RWPE2 (cell line): ENCODE results near the gene ZNF738.
"Not testable (repeated sequence)": the region's sequence is repeated elsewhere in the genome, so short reads cannot be mapped to it uniquely, and the experiment has no call there.

Source experiments
- ATAC-seq: fragments of 200-7000 bp; cut with Tn5 transposase; 3 replicates; pipeline ENCODE4 v1.9.1; 2021; ENCODE audit warnings: low read depth
- DNase-seq: peaks from one replicate; pipeline ENCODE4 v3.0.0-alpha.2; 2020; ENCODE audit warnings: low spot score
- H3K27ac ChIP-seq: fragments of 450-650 bp; 2 replicates; pipeline ENCODE4 v1.5.1; 2017; ENCODE audit warnings: mild to moderate bottlenecking; ENCODE audit not compliant: poor library complexity, severe bottlenecking
- H3K27me3 ChIP-seq: fragments of 250-450 bp; sonication (Bioruptor Pico); 2 replicates; pipeline ENCODE4 v1.5.1; 2021; ENCODE audit warnings: mild to moderate bottlenecking, moderate library complexity; ENCODE audit not compliant: insufficient read depth, poor library complexity, severe bottlenecking
- H3K36me3 ChIP-seq: fragments of 250-450 bp; sonication (Bioruptor Pico); 2 replicates; pipeline ENCODE4 v1.5.1; 2020; ENCODE audit warnings: low read depth, mild to moderate bottlenecking, moderate library complexity
- H3K4me1 ChIP-seq: fragments of 250-450 bp; sonication (Bioruptor Pico); 2 replicates; pipeline ENCODE4 v1.5.1; 2021; ENCODE audit warnings: mild to moderate bottlenecking, moderate library complexity; ENCODE audit not compliant: insufficient read depth, poor library complexity, severe bottlenecking
- H3K4me3 ChIP-seq: fragments of 250-450 bp; sonication (Bioruptor Pico); 2 replicates; pipeline ENCODE4 v1.5.1; 2021; ENCODE audit warnings: mild to moderate bottlenecking, moderate library complexity; ENCODE audit not compliant: severe bottlenecking
- H3K9me3 ChIP-seq: fragments of 250-450 bp; sonication (Bioruptor Pico); 2 replicates; pipeline ENCODE4 v1.5.1; 2021; ENCODE audit warnings: mild to moderate bottlenecking, moderate library complexity; ENCODE audit not compliant: severe bottlenecking
- CTCF ChIP-seq: fragments of 450-650 bp; IDR thresholded peaks from one replicate; pipeline ENCODE4 v1.5.1; 2017; ENCODE audit warnings: mild to moderate bottlenecking, moderate library complexity; ENCODE audit not compliant: poor library complexity, severe bottlenecking

ZNF738 gene

DNA sequence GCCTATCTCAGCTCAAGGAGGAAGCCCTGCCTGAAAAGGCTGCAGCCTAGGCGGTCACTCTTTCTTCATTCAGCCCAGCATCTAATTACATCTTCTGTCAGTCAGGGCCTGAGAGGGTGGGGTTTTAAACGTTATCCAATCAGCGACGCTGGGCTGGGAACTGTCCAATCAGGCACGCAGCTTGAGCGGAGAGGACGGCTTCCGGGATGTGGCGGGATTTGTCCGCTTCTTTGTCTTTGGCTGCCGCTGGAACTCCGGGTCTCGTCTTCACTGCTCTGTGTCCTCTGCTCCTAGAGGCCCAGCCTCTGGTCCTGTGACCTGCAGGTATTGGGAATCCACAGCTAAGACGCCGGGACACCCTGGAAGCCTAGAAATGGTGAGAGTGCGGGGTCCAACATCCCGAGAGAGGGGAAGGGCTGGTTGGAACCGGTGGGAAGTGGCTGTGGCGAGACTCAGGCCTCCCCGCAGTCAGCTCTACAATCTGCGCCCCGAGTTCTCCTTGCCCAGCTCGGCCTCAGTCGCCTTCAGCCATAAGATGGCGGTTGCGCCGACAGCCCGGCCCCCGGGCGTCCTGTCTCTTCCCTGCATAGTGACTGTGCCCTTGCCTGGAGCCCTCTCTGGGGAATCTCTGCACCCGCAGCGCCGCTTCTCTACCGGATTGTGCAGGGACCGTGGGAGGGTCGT lies at the start of gene ZNF738:
TSS of gene ZNF738 (plus strand) at position 233 of the 684 bp plus-strand sequence. CDS start at position 374, 141 bp downstream.
- DNase-seq = peak; percentile 76
- H3K27ac ChIP-seq = peak within 1 kb of the TSS; percentile 75
- ATAC-seq = peak; percentile 98
- no peak for TF ChIP-seq CTCF
- peaks cover 23% of the 10 kb centered on the region for H3K36me3 ChIP-seq
- H3K9me3 ChIP-seq = peaks cover 3% of the 10 kb centered on the region
- H3K4me3 ChIP-seq = peak within 1 kb of the TSS; percentile 61
- H3K27me3 ChIP-seq = no peaks in the 10 kb centered on the region
- no peaks in the 10 kb centered on the region for H3K4me1 ChIP-seq

DNA sequence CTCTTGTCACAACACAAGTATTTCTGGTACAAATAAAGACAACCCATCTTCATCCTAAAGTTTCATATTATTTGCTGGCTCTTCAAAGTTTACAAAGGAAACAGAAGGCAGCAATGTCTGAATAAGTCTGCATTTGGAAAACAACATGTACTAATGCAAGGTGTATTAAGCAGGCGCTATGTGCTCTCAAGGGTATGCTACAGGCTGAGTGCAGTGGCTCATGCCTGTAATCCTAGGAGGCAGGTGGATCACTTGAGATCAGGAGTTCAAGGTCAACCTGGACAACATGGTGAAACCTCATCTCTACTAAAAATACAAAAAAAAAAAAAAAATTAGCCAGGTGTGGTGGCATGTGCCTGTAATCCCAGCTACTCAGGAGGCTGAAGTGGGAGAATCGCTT lies 46.0 kb upstream of the ZNF738 start:
- not testable (repeated sequence) for H3K4me1 ChIP-seq, H3K9me3 ChIP-seq, H3K27ac ChIP-seq, H3K36me3 ChIP-seq, DNase-seq, ATAC-seq, H3K27me3 ChIP-seq, H3K4me3 ChIP-seq

- ATAC-seq (no peak), DNase-seq (no peak)
- no peak for TF ChIP-seq CTCF
- H3K9me3 ChIP-seq = no peaks in the 10 kb centered on the region
- H3K27ac ChIP-seq = no peak overlapping the region
- H3K4me1 ChIP-seq = no peaks in the 10 kb centered on the region
- H3K27me3 ChIP-seq = no peaks in the 10 kb centered on the region
- no peak overlapping the region for H3K4me3 ChIP-seq
- peaks cover 3% of the 10 kb centered on the region; the same call in 1 of the 2 replicates for H3K36me3 ChIP-seq
Measured at GRCh38 chr19:21314676-21315075, 44.1 kb upstream of the ZNF738 start.

- H3K36me3 ChIP-seq = 0 out of 2 replicates have a peak, but pooled peaks cover 3% of the 10 kb centered on the region
- no peak overlapping the region for H3K27ac ChIP-seq
- no peak for TF ChIP-seq CTCF
- DNase-seq (no peak), ATAC-seq (no peak)
- H3K4me3 ChIP-seq = no peak overlapping the region
- no peaks in the 10 kb centered on the region for H3K27me3 ChIP-seq
- no peaks in the 10 kb centered on the region for H3K4me1 ChIP-seq
- peaks cover under 1% of the 10 kb centered on the region for H3K9me3 ChIP-seq
Measured at GRCh38 chr19:21317821-21318220, 41.0 kb upstream of the ZNF738 start.

DNA sequence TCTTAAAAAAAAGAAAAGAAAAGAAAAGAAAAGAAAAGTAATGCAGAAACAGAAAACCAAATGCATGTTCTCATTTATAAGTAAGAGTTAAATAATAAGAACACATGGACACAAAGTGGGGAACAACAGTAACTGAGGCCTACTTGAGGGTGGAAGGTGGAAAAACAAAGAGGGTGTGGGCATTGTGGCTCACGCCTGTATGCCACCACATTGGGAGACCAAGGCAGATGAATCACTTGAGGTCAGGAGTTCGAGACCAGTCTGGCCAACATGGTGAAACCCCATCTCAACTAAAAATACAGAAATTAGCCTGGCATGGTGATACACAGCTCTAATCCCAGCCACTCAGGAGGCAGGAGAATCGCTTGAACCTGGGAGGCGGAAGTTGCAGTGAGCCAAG lies 37.7 kb upstream of the ZNF738 start:
- Histone ChIP-seq H3K4me3 (no peak overlapping the region), H3K9me3 (peaks cover 8% of the 10 kb centered on the region), H3K27me3 (no peaks in the 10 kb centered on the region), H3K27ac (no peak overlapping the region), H3K4me1 (no peaks in the 10 kb centered on the region), H3K36me3 (peaks cover 6% of the 10 kb centered on the region)
- ATAC-seq (no peak), DNase-seq (no peak)
- TF ChIP-seq CTCF = no peak
